Measurements from ENCODE around the gene DCLK3. TPM values are rescaled to one million over a fixed set of nuclear protein-coding genes. Genes with fewer than 3 reads are reported as not detected.

DCLK3 gene
- total and polyA plus RNA-seq, 4 donors: 0.04 to 0.80 (median 0.21) TPM

GRCh38 chr3:36800533-36801116 lies 36.3 kb upstream of the DCLK3 start:
- no peak overlapping the region for H3K4me3 ChIP-seq
- no peaks in the 10 kb centered on the region for H3K4me1 ChIP-seq (ENCODE audit: control insufficient read depth in 5 of 5, insufficient read depth in 5 of 5, low read length in 5 of 5)
- no peak for TF ChIP-seq CTCF (IDR thresholded peaks at IDR 0.05; ENCODE audit: control extremely low read depth, extremely low read depth)
- DNase-seq (no peak), ATAC-seq (ENCODE audit: insufficient read depth, low FRiP score) (no peak)
- H3K36me3 ChIP-seq (ENCODE audit: control insufficient read depth in 4 of 4, insufficient read depth in 4 of 4, low read length in 4 of 4): no peaks in the 10 kb centered on the region
- H3K9me3 ChIP-seq (ENCODE audit: control insufficient read depth in 4 of 4, insufficient read depth in 3 of 4, low read length in 3 of 4): peaks cover 0 to 9% (median 4%) of the 10 kb centered on the region in 4 donors
- H3K27ac ChIP-seq (ENCODE audit: low read depth in 1 of 2, low read length in 1 of 2): no peak overlapping the region
- no peak overlapping the region for H3K9ac ChIP-seq (ENCODE audit: insufficient read depth in 1 of 2, low read length in 2 of 2)
- H3K27me3 ChIP-seq (ENCODE audit: control insufficient read depth in 3 of 3, insufficient read depth in 3 of 3, low read length in 2 of 3): no peaks in the 10 kb centered on the region
- WGBS, 2 donors: 80 to 86% methylated on average over 3 of the region's 3 CpGs

- no peak for TF ChIP-seq CTCF (IDR thresholded peaks at IDR 0.05; ENCODE audit: control extremely low read depth, extremely low read depth)
- Histone ChIP-seq H3K4me1 (ENCODE audit: control insufficient read depth in 5 of 5, insufficient read depth in 5 of 5, low read length in 5 of 5) (no peaks in the 10 kb centered on the region), H3K27ac (ENCODE audit: low read depth in 1 of 2, low read length in 1 of 2) (no peak overlapping the region), H3K9me3 (ENCODE audit: control insufficient read depth in 4 of 4, insufficient read depth in 3 of 4, low read length in 3 of 4) (no peaks in the 10 kb centered on the region), H3K4me3 (no peak overlapping the region), H3K9ac (ENCODE audit: insufficient read depth in 1 of 2, low read length in 2 of 2) (no peak overlapping the region), H3K36me3 (ENCODE audit: control insufficient read depth in 4 of 4, insufficient read depth in 4 of 4, low read length in 4 of 4) (no peaks in the 10 kb centered on the region), H3K27me3 (ENCODE audit: control insufficient read depth in 3 of 3, insufficient read depth in 3 of 3, low read length in 2 of 3) (no peaks in the 10 kb centered on the region)
- ATAC-seq (ENCODE audit: insufficient read depth, low FRiP score) (no peak), DNase-seq (no peak)
These were observed 32.5 kb upstream of the DCLK3 start for GRCh38 chr3:36796881-36797280.

GRCh38 chr3:36796161-36796560 lies 31.8 kb upstream of the DCLK3 start:
- DNase-seq (peak in 1 of 3 donors; percentile 19), ATAC-seq (ENCODE audit: insufficient read depth, low FRiP score) (no peak)
- Histone ChIP-seq H3K27ac (ENCODE audit: low read depth in 1 of 2, low read length in 1 of 2) (no peak overlapping the region), H3K4me3 (no peak overlapping the region), H3K27me3 (ENCODE audit: control insufficient read depth in 3 of 3, insufficient read depth in 3 of 3, low read length in 2 of 3) (no peaks in the 10 kb centered on the region), H3K9ac (ENCODE audit: insufficient read depth in 1 of 2, low read length in 2 of 2) (no peak overlapping the region), H3K4me1 (ENCODE audit: control insufficient read depth in 5 of 5, insufficient read depth in 5 of 5, low read length in 5 of 5) (no peaks in the 10 kb centered on the region), H3K9me3 (ENCODE audit: control insufficient read depth in 4 of 4, insufficient read depth in 3 of 4, low read length in 3 of 4) (no peaks in the 10 kb centered on the region), H3K36me3 (ENCODE audit: control insufficient read depth in 4 of 4, insufficient read depth in 4 of 4, low read length in 4 of 4) (no peaks in the 10 kb centered on the region)
- no peak for TF ChIP-seq CTCF (IDR thresholded peaks at IDR 0.05; ENCODE audit: control extremely low read depth, extremely low read depth)
- WGBS, 2 donors: 80 to 93% methylated on average over 2 of the region's 2 CpGs

- Histone ChIP-seq H3K9me3 (ENCODE audit: control insufficient read depth in 4 of 4, insufficient read depth in 3 of 4, low read length in 3 of 4) (no peaks in the 10 kb centered on the region), H3K4me3 (no peak overlapping the region), H3K9ac (ENCODE audit: insufficient read depth in 1 of 2, low read length in 2 of 2) (no peak overlapping the region), H3K4me1 (ENCODE audit: control insufficient read depth in 5 of 5, insufficient read depth in 5 of 5, low read length in 5 of 5) (no peaks in the 10 kb centered on the region), H3K36me3 (ENCODE audit: control insufficient read depth in 4 of 4, insufficient read depth in 4 of 4, low read length in 4 of 4) (no peaks in the 10 kb centered on the region), H3K27ac (ENCODE audit: low read depth in 1 of 2, low read length in 1 of 2) (no peak overlapping the region), H3K27me3 (ENCODE audit: control insufficient read depth in 3 of 3, insufficient read depth in 3 of 3, low read length in 2 of 3) (no peaks in the 10 kb centered on the region)
- WGBS, 2 donors: 94 to 95% methylated on average over 1 of the region's 1 CpG
- TF ChIP-seq CTCF (IDR thresholded peaks at IDR 0.05; ENCODE audit: control extremely low read depth, extremely low read depth): no peak
- DNase-seq (no peak), ATAC-seq (ENCODE audit: insufficient read depth, low FRiP score) (no peak)
These were observed 31.3 kb upstream of the DCLK3 start for GRCh38 chr3:36795622-36796021.
